ENCODE measurements around the gene LRRC56. TPM values are rescaled to one million over a fixed set of nuclear protein-coding genes. Genes with fewer than 3 reads are reported as not detected.

Gene LRRC56
- polyA plus RNA-seq, 1 experiment = 0.86 TPM

GRCh38 chr11:554428-555226 is 17.3 kb downstream of the LRRC56 start:
- POLR2A ChIA-PET = no interaction called here
- no peak overlapping the region for H3K4me3 ChIP-seq (ENCODE audit: low read depth, low read length)
- CTCF ChIA-PET = interaction anchor here (0.7 to 2.2 kb wide), 6 partner anchors 9 to 229 kb away, joined by 3 to 8 read pairs (median 6); no protein-coding TSS in a partner anchor
- no peak overlapping the region for H3K27ac ChIP-seq (ENCODE audit: low read depth, low read length)
- H3K9me3 ChIP-seq (ENCODE audit: control insufficient read depth, insufficient read depth, low read length) = peaks cover 3% of the 10 kb centered on the region; the same call in 1 of the 2 replicates
- peak; percentile 51 for TF ChIP-seq CTCF (IDR thresholded peaks at IDR 0.05; ENCODE audit: low read depth, low read length)
- H3K27me3 ChIP-seq (ENCODE audit: control insufficient read depth, insufficient read depth, low read length) = peaks cover 45% of the 10 kb centered on the region
- DNase-seq (ENCODE audit: low read depth, low spot score) = no peak

GRCh38 chr11:555227-555779 is 18.0 kb downstream of the LRRC56 start:
- H3K4me3 ChIP-seq (ENCODE audit: low read depth, low read length) = no peak overlapping the region
- no peak for DNase-seq (ENCODE audit: low read depth, low spot score)
- POLR2A ChIA-PET = interaction anchor here (1.0 kb wide), 1 partner anchor 12 kb away, joined by 3 read pairs; no protein-coding TSS in a partner anchor
- H3K9me3 ChIP-seq (ENCODE audit: control insufficient read depth, insufficient read depth, low read length) = peaks cover 3% of the 10 kb centered on the region; the same call in 1 of the 2 replicates
- no peak overlapping the region for H3K27ac ChIP-seq (ENCODE audit: low read depth, low read length)
- H3K27me3 ChIP-seq (ENCODE audit: control insufficient read depth, insufficient read depth, low read length) = peaks cover 45% of the 10 kb centered on the region
- TF ChIP-seq CTCF (IDR thresholded peaks at IDR 0.05; ENCODE audit: low read depth, low read length) = no peak
- CTCF ChIA-PET = interaction anchor here (0.8 to 2.2 kb wide), 5 partner anchors 10 to 229 kb away, joined by 3 to 8 read pairs (median 6); no protein-coding TSS in a partner anchor

GRCh38 chr11:555780-556661 is 18.7 kb downstream of the LRRC56 start:
- no peak overlapping the region for H3K27ac ChIP-seq (ENCODE audit: low read depth, low read length)
- no peak overlapping the region for H3K4me3 ChIP-seq (ENCODE audit: low read depth, low read length)
- no peak for DNase-seq (ENCODE audit: low read depth, low spot score)
- peaks cover 3% of the 10 kb centered on the region; the same call in 1 of the 2 replicates for H3K9me3 ChIP-seq (ENCODE audit: control insufficient read depth, insufficient read depth, low read length)
- POLR2A ChIA-PET = interaction anchor here (1.0 to 1.3 kb wide), 2 partner anchors 12 to 20 kb away, joined by 3 to 4 read pairs; partner anchors contain the start of gene PHRF1
- TF ChIP-seq CTCF (IDR thresholded peaks at IDR 0.05; ENCODE audit: low read depth, low read length) = no peak
- peaks cover 45% of the 10 kb centered on the region for H3K27me3 ChIP-seq (ENCODE audit: control insufficient read depth, insufficient read depth, low read length)
- CTCF ChIA-PET = interaction anchor here (1.5 to 2.2 kb wide), 3 partner anchors 11 to 171 kb away, joined by 5 to 8 read pairs (median 7); no protein-coding TSS in a partner anchor

- CTCF ChIA-PET = interaction anchor here (1.2 kb wide), 1 partner anchor 21 kb away, joined by 3 read pairs; no protein-coding TSS in a partner anchor
Measured at GRCh38 chr11:556662-557256, 19.4 kb downstream of the LRRC56 start.

More at GRCh38 chr11:556662-557256, 19.4 kb downstream of the LRRC56 start:
- H3K9me3 ChIP-seq (ENCODE audit: control insufficient read depth, insufficient read depth, low read length) = peaks cover 3% of the 10 kb centered on the region; the same call in 1 of the 2 replicates
- POLR2A ChIA-PET = interaction anchor here (1.0 to 1.3 kb wide), 2 partner anchors 11 to 19 kb away, joined by 3 to 4 read pairs; partner anchors contain the start of gene PHRF1
- H3K27ac ChIP-seq (ENCODE audit: low read depth, low read length) = no peak overlapping the region
- peaks cover 45% of the 10 kb centered on the region for H3K27me3 ChIP-seq (ENCODE audit: control insufficient read depth, insufficient read depth, low read length)
- no peak overlapping the region for H3K4me3 ChIP-seq (ENCODE audit: low read depth, low read length)
- DNase-seq (ENCODE audit: low read depth, low spot score) = no peak
- no peak for TF ChIP-seq CTCF (IDR thresholded peaks at IDR 0.05; ENCODE audit: low read depth, low read length)
